Stimulated activated CD8-positive, alpha-beta memory T cell treated with anti-CD3 and anti-CD28 coated beads, Interleukin-15, amount 100 ng/mL, for 48 hours (primary cell): ENCODE measurements around the gene PCNT.
"Not testable (repeated sequence)": the region's sequence is repeated elsewhere in the genome, so short reads cannot be mapped to it uniquely, and the experiment has no call there.

Experiments used
- DNase-seq, 2 donors: peaks; one replicate each; pipeline ENCODE4 v3.0.0-alpha.2; 2020; ENCODE audit warnings: low read depth in 2 of 2

PCNT gene

DNA sequence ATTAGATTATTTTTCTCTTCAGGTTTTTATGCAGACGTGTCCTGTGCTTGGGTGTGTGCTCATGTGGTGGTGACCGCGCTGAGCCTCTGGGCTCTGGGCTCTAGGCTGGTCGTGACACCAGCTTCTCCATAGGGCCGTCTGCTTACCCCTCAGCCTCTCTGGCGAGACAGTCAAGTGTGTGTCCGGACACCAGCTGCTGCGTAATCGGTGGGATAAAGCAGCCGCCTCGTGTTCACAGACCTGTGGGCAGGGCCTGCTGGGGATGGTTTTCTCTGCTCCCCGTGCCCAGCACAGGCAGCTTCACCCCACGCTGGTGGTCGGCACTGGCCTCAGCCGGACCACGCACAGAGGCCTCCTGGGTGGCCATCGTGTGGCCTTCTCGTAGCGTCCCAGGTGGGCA is 101.1 kb downstream of the PCNT start:
- no peak for DNase-seq

DNA sequence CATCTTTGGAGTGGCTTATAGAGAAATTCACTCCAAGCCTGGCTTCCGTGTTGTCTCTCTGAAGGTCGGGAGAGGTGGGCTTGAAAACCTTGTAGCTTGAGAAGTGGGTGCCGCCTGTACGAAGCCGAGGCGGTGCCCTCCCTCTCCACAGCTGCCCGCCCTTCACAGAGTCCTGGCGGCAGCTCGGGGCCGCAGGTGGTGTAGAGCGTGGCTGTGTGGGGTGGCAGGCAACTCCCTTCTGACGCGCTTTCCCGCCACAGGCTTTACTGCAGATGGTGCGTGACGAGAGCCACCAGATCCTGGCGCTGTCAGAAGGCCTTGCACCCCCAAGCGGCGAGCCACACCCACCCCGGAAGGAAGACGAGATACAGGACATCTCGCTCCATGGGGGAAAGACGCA is 101.6 kb downstream of the PCNT start:
- DNase-seq, result peak; percentile 52 to 69

DNA sequence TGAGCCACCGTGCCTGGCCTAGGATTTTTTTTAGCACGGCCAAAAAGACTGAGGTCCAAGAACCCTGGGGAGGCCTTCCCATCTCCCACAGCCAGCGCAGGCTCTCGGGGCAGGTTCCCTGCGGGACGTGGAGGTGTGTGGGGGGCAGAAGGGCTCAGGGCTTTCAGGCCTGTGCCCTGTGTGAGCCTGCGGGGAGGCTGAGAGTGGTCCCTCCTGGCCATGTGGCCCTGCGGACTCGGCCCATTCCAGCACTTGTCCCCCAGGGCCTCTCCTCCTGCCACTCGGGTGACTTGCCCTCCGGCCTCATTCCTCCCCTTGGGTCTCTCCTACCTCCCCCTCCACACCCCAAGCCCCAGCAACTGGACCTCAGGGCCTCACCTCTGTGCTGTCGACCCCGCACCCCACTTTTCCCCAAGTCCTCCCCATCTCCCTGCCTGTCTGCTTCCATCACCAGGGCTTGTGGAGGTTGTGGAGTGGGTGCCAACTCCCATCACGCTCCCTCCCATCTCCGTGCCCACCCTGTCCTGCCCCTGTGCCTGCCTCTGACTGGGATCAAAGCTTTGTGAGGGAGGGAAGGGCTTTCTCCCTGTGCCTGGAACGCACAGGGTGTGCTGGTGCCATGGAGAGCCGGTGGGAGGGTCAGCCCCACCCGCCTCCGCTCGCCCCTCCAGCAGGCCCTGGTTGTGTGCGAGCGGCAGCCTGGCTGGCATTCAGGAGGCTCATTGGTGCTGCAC is 102.5 kb downstream of the PCNT start:
- no peak for DNase-seq

DNA sequence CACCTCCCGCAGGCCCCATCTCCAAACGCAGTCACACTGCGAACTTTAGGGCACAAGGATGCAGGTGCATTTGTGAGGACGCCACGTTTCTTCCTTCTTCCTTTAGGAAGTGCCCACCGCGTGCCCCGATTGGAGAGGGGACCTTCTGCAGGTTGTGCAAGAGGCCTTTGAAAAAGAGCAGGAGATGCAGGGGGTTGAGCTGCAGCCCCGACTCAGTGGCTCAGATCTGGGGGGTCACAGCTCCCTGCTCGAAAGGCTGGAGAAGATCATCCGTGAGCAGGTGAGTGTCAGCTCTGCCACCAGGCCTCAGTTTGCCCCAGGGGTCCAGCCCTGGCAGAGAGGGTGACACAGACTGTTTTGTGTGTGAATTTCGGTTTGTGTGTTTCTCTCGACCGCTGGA is 103.6 kb downstream of the PCNT start:
- DNase-seq, result no peak

DNA sequence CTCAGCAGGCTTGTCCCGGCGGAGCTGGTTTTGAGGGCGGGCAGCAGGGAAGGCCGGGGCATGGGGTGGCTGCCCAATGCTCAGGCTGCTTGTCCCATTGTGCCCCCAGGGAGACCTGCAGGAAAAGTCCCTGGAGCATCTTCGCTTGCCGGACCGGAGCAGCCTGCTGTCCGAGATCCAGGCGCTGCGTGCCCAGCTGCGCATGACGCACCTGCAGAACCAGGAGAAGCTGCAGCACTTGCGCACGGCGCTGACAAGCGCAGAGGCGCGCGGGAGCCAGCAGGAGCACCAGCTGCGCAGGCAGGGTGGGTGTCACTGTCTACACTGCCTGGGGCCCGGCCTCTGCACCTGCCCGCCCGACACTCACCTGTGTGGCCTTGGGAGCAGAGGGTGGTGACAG is 104.3 kb downstream of the PCNT start:
- no peak for DNase-seq

DNA sequence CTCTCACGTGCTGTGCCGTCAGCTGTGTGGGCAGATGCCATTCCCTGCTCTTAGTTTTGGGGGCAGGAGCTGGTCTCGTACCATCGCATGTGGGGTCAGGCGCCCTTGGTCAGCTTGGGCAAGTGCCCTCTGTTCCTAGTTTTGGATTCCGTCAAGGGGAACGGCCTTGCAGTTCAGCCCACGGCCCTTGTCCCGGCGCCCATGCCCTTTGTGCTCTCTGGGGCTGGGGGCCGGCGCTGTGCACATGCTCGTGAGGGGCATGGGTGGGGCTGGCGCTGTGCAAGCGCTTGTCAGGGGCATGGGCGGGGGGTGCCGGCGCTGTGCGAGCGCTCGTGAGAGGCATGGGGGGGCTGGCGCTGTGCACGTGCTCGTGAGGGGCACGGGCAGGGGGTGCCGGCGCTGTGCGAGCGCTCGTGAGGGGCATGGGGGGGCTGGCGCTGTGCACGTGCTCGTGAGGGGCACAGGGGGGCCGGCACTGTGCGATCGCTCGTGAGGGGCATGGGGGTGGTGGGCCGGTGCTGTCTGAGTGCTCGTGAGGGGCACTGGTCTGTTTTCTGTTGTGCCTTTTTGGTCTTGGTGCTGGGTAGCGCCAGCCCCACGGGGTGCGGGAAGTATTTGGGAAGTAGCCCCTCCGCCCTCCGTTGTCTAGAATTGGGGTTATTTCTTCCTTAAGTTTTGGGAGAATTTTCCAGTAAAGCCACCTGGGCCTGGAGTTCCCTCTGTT is 105.2 kb downstream of the PCNT start:
- no peak for DNase-seq

DNA sequence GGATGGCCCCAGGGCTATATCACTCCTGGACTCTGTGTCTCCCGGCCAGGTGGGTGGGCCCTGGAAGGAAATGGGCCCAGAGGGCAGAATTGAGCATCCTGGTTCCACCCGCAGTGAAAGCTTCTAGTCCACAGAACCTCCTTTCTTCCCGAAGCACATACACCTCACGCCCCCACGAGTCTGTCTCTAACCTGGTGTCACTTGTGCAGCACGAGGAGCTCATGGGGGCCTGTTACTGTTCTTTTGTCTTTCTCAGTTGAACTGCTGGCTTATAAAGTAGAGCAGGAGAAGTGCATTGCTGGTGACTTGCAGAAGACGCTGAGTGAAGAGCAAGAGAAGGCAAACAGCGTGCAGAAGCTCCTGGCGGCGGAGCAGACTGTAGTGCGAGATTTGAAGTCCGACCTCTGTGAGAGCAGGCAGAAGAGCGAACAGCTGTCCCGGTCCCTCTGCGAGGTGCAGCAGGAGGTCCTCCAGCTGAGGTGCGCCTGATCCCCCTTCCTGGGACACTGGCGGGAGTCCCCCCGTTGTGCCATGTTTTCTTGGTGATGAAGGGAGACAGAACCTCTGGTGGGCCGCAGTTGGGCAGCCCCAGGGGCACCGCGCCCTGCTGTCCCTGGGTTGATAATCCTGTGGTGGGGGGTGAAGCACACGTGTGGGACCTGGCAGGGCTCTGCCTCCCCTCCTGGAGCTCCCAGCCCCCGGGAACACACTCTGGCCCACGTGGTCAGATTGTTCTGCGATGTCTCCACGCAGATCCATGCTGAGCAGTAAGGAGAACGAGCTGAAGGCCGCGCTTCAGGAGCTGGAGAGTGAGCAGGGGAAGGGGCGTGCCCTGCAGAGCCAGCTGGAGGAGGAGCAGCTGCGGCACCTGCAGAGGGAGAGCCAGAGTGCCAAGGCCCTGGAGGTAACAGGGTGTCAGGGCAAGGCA is 106.1 kb downstream of the PCNT start:
- DNase-seq, result no peak

DNA sequence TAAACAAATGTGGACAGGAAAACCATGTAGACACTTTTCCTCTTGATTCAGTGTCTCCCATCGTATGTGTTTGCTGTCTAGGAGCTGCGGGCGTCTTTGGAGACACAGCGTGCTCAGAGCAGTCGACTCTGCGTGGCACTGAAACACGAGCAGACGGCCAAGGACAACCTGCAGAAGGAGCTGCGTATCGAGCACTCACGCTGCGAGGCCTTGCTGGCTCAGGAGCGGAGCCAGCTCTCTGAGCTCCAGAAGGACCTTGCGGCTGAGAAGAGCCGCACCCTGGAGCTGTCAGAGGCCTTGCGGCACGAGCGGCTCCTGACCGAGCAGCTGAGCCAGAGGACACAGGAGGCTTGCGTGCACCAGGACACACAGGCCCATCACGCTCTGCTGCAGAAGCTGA is 107.5 kb downstream of the PCNT start:
- DNase-seq, result no peak

DNA sequence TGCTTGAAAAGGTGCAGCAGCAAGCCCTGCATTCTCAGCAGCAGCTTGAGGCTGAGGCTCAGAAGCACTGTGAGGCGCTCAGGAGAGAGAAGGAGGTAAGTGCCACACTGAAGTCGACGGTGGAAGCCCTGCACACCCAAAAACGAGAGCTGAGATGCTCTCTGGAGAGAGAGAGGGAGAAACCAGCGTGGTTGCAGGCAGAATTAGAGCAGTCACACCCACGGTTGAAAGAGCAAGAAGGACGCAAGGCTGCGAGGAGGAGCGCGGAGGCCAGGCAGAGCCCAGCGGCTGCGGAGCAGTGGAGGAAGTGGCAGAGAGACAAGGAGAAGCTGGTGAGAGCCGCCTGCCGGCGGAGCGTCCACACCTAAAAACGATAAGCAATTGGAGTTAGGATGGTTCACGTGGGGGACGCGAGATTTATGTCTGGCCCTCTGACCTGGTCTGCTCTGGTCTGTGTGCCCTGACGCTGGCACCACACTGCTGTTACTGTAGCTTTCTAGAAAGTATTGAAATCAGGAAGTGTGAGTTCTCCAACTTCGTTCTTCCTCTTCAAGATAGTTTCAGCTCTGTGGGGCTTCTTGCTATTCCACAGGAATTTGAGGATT is 108.0 kb downstream of the PCNT start:
- DNase-seq, result no peak

DNA sequence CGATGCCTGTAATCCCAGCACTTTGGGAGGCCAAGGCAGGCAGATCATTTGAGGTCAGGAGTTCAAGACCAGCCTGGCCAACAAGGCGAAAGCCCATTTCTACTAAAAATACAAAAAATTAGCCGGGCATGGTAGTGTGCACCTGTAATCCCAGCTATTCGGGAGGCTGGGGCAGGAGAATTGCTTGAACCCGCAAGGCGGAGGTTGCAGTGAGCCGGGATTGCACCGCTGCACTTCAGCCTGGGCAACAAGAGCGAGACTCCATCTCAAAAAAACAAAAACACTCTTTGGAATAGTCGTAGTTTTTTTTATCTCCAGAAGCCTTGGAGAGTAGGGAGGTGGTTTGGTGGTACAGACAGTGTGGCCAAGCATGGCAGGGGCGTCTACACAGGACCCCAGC is 109.2 kb downstream of the PCNT start:
- DNase-seq, result not testable (repeated sequence)

DNA sequence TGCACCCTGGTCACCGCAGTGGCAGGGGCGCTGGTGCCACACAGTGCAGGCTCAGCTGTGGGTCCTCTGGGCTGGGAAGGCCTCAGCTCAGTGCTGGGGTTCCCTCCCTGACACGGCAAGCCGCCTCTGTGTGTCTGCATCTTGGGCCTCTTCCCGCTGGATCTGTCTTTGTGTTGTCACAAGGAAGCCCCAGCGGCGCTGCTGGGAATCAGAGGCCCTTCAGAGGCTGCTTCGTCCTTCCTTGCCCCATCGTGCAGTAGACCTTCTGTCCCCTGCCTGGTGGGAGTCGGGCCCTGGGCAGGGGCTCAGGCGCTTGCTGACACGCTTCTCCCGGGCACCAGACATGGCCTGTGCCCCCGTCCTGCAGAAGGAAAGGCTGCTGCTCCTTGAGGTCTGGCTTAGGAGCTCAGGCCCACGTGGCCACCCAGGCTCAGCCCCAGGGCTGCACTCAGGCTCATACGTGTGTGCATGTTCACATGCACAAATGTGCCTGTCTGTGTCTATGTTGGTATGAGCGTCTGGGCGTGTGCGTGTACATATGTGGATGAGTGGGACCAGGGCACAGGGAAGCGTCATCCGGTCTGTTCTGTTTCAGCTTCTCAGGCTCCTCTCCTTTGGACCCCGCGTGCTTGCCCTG is 110.5 kb downstream of the PCNT start:
- no peak for DNase-seq

DNA sequence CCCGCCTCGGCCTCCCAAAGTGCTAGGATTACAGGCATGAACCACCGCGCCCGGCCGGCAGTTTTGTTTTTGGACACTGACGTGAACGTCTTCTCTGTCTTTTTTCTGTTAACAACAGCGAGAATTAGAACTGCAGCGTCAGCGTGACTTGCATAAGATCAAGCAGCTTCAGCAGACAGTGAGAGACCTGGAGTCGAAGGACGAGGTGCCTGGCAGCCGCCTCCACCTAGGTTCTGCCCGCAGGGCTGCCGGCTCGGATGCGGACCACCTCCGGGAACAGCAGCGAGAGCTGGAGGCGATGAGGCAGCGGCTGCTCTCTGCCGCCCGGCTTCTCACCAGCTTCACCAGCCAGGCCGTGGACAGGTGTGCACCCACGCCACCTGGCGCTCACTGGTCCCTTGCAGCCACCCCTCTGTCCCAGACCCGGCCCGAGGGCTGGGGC is 111.9 kb downstream of the PCNT start:
- DNase-seq, result no peak

DNA sequence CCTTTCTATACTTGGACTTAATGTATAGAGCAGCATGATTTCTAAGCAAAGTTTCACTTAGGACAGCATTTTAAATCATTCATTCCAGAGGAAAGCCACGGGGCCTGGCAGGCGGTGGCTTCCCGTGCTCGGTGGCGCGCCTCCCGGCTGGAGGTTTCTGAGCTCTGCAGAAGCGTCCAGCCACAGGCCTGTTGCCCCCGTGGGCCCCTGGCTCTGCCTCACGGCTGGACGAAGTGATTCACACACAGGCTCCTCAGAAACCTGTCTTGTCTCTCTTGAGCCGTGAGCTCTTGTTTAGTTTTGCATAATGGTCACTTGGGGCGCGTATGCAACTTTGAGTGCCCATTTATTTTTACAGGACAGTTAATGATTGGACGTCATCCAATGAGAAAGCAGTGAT is 112.7 kb downstream of the PCNT start:
- DNase-seq, result no peak

DNA sequence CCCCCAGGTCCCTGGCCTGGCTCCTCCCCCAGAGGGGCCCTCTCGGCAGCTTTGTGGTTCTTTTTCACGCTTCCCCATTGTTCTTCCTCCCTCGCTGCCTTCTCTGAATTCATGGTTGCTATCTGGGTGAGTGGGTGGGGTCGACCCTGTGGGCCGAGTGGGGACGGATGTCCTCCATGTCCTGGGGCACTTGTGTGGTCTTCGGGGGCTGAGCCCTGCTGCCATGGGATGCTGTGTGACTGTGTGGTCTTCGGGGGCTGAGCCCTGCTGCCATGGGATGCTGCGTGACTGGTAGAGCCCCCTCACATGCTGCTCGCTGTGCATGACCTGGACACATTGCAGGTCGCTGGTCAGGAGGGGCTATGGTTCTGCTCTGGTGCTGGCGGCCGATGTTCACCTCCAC is 113.1 kb downstream of the PCNT start:
- DNase-seq, result no peak

DNA sequence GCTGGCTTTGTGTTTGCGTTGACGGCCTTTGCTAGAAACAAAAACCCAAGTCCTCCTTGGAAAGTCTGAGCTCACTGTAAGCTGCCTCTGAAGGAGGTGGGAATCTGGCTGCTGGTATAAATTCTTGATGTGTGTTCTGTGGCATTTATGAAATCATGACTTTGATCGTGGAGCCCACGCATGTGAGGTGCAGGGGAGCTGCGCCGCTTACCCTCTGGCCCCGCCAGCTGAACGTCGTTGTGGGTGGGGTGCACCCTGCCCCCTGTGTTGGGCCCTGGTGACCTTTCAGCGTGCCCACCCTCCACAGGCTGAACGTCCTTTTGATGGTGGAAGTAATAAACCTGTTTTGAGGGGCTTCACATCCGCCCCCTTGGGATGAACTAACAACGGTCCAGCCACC is 113.6 kb downstream of the PCNT start:
- DNase-seq, result no peak

DNA sequence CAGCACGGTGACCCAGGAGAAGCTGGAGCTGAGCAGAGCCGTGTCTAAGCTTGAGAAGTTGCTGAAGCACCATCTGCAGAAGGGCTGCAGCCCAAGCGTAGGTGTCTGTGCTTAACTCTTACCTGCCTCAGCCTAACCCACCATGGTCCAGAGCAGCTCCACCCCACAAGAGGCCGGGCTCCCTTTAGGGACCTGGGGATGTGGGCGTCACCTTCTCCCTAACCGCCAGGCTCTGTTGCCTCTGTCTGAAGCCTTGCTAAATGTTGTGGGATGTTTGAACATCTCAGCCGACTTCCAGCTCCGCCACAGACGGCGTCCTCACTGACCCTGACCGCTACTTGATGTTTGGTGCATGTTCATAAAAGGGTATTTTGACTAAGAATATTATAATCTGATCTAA is 114.3 kb downstream of the PCNT start:
- DNase-seq, result no peak

DNA sequence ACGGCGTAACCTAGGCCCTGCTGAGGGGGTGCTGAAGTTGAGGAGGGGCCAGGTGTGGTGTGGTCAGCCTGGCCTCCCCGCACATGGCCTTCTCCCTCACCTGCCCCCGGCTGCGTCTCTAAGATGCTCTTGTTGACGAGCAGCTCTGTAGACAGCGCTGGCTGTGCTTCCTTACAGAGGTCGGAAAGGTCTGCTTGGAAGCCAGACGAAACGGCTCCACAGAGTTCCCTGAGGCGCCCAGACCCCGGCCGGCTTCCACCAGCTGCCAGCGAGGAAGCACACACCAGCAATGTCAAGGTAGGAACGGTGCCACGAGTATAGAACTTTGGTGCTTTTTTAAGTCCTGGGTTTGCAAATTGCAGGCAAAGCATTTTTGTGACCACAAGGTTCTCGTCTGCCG is 116.0 kb downstream of the PCNT start:
- DNase-seq, result no peak

DNA sequence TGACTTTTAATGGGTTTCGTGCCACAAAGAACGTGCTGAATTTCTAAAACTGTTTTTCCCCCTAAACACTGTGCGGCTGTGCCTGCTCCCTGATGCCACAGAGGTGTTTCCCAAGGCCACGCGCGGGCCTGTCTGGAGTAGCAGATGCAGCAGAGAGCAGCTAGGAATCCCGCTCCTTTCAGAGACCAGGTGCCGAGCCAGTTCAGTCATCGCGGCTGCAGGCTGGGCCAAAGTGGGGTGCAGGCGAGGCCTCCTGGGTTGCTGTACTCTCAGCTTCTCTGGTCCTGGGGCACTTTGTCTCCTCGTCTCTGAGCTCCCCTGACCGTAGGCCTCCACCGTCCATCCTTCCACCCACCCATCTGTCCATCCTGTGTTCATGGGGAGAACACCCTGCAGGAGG is 117.4 kb downstream of the PCNT start:
- no peak for DNase-seq

DNA sequence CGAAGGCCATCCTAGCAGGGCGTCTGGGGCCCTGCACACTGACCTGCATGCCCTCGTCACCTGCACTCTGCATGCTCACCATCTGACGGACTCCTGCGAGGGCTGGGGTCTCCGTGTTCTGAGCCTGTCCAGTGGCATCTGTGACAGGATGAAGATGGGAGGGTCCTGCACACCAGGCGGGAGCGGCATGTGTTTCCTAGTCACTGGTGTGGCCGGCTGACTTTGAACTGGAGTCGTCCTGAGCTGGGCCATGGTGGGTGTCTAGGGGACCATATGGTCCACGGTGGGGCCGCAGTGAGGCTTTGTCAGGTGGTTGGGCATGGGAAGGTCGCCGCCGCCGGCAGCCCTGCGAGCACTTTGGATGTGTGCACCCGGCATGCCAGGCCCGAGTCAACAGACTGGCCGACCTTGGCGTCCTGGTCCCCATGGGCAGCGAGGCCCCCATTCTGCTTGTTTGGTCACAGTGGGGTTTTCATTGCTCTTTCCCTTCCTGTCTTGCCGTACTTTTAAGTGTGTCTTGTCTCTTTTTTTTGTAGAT is 118.1 kb downstream of the PCNT start:
- no peak for DNase-seq

DNA sequence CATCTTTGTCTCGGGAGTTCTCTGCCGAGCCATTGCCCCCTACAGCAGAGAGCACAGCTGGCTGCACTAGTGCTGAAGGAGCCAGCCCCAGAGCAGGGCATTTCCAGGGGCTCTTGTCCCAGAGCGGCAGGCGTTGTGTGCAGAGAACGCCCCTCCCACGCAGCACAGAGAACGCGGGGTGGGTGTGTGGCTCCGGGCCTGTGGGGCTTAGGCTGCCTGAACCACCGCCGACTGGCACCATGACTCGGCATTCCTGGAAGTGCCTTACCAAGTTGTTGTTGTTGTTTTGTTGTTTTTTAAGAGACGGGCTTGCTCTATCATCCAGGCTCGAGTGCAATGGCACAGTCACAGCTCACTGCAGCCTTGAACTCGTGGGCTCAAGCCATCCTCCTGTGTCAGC is 119.0 kb downstream of the PCNT start:
- no peak for DNase-seq

DNA sequence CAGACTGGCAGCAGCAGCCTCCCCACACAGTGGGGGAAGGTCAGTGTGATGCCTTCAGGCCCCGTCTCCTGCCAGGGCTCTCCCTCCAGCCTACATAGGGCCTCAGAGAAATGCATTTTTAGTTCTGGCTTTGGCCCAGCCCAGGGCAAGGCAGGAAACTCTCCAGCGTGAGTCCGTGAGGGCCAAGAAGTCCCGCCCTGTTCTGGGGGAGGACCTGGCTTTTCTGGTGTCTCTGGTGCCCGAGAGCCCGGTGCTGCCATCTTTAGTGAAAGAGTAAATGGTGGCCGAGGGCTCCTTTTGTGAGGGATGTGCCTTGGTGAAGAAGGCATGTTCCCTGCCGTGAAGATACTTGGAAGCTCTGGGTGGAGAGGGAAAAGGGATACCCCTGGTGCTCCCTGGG is 120.0 kb downstream of the PCNT start:
- no peak for DNase-seq
